ENCODE data around the gene LIAS. TPM values are rescaled to one million over a fixed set of nuclear protein-coding genes. Genes with fewer than 3 reads are reported as not detected.

The LIAS gene
- polyA plus RNA-seq, 1 donor from 2014 or later = 24.6 TPM

DNA sequence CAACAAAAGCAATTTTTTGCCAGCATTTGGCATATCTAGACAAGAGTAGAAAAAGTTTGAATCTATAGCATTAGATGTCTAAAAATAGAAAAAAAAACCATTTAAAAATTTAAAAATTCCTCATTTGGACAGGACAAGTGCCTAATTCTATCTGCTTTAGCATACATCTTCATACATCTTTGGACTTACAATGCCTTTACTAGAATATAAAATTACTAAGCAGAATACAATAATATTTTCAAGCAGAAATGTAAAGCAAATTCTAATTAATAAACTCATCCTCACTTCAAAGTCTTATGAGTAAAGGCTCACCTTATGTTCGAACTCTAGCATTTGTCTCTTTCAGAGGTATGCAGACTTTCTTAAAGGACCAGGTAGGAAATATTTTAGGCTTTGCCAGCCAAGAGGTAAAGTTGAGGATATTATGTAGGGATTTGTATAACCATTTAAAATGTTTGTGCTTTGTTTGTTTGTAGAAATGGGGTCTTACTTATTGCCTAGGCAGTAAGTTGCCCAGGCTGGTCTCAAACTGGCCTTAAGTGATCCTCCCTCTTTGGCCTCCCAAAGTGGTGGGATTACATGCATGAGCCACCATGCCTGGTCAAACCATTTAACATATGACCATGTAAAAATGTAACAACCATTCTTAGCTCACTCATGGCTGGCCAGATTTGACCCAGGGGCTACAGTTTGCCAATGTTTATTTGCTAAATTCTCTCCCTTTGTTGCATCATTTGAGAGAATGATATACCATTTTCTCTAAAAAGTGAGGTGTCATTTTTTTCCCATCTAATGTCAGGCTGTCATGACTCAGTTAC lies 39.3 kb downstream of the LIAS start:
- no peak for TF ChIP-seq RAD21 (conservative IDR thresholded peaks at IDR 0.05)
- TF ChIP-seq, protein P1, sequence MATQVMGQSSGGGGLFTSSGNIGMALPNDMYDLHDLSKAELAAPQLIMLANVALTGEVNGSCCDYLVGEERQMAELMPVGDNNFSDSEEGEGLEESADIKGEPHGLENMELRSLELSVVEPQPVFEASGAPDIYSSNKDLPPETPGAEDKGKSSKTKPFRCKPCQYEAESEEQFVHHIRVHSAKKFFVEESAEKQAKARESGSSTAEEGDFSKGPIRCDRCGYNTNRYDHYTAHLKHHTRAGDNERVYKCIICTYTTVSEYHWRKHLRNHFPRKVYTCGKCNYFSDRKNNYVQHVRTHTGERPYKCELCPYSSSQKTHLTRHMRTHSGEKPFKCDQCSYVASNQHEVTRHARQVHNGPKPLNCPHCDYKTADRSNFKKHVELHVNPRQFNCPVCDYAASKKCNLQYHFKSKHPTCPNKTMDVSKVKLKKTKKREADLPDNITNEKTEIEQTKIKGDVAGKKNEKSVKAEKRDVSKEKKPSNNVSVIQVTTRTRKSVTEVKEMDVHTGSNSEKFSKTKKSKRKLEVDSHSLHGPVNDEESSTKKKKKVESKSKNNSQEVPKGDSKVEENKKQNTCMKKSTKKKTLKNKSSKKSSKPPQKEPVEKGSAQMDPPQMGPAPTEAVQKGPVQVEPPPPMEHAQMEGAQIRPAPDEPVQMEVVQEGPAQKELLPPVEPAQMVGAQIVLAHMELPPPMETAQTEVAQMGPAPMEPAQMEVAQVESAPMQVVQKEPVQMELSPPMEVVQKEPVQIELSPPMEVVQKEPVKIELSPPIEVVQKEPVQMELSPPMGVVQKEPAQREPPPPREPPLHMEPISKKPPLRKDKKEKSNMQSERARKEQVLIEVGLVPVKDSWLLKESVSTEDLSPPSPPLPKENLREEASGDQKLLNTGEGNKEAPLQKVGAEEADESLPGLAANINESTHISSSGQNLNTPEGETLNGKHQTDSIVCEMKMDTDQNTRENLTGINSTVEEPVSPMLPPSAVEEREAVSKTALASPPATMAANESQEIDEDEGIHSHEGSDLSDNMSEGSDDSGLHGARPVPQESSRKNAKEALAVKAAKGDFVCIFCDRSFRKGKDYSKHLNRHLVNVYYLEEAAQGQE (IDR thresholded peaks at IDR 0.05; ENCODE audit: borderline replicate concordance) = no peak
- TF ChIP-seq, protein P2, sequence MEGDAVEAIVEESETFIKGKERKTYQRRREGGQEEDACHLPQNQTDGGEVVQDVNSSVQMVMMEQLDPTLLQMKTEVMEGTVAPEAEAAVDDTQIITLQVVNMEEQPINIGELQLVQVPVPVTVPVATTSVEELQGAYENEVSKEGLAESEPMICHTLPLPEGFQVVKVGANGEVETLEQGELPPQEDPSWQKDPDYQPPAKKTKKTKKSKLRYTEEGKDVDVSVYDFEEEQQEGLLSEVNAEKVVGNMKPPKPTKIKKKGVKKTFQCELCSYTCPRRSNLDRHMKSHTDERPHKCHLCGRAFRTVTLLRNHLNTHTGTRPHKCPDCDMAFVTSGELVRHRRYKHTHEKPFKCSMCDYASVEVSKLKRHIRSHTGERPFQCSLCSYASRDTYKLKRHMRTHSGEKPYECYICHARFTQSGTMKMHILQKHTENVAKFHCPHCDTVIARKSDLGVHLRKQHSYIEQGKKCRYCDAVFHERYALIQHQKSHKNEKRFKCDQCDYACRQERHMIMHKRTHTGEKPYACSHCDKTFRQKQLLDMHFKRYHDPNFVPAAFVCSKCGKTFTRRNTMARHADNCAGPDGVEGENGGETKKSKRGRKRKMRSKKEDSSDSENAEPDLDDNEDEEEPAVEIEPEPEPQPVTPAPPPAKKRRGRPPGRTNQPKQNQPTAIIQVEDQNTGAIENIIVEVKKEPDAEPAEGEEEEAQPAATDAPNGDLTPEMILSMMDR (IDR thresholded peaks at IDR 0.05; ENCODE audit: poor library complexity, severe bottlenecking) = no peak
- no peak for TF ChIP-seq SMC3 (conservative IDR thresholded peaks at IDR 0.05; ENCODE audit: poor library complexity)
- no peak for TF ChIP-seq MXI1 (conservative IDR thresholded peaks at IDR 0.05; ENCODE audit: poor library complexity, severe bottlenecking)
- no peak for TF ChIP-seq EP300 (conservative IDR thresholded peaks at IDR 0.05; ENCODE audit: poor library complexity, severe bottlenecking)
- no peak for TF ChIP-seq EZH2 (IDR thresholded peaks at IDR 0.05; ENCODE audit: borderline replicate concordance, insufficient read depth, low read length, poor library complexity, severe bottlenecking)
- TF ChIP-seq TAF1 (IDR thresholded peaks at IDR 0.05; ENCODE audit: low read depth) = no peak
- TF ChIP-seq POLR2AphosphoS5 (IDR thresholded peaks at IDR 0.05) = no peak
- H3K9me2 ChIP-seq (ENCODE audit: insufficient read depth, low read length) = no peaks in the 10 kb centered on the region

DNA sequence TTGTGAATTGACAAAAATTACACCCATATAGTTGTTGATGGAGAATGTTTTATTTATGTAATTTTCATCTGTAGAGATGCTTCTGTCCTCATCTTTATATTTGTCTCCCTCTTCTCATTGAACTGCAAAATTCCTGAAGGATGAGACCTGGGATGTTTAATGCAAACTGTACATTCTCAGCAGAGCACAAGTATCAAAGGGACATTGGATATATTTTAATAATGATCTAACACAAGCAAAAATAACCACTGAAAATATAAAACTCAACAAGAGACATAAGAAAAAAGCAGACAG lies 39.8 kb downstream of the LIAS start:
- H3K4me3 ChIP-seq (ENCODE audit: low read length) = no peak overlapping the region
- no peaks in the 10 kb centered on the region for H3K9me2 ChIP-seq (ENCODE audit: insufficient read depth, low read length)
- H3K27ac ChIP-seq (ENCODE audit: low read length) = no peak overlapping the region
- no peak overlapping the region for H3K9ac ChIP-seq (ENCODE audit: low read length)
- no peaks in the 10 kb centered on the region for H3K9me3 ChIP-seq (ENCODE audit: low read length)
- peaks cover 3% of the 10 kb centered on the region for H3K36me3 ChIP-seq (ENCODE audit: insufficient read depth, low read length)
- TF ChIP-seq, protein P1 (IDR thresholded peaks at IDR 0.05; ENCODE audit: borderline replicate concordance) = no peak
- TF ChIP-seq EZH2 (IDR thresholded peaks at IDR 0.05; ENCODE audit: borderline replicate concordance, insufficient read depth, low read length, poor library complexity, severe bottlenecking) (no peak), RAD21 (conservative IDR thresholded peaks at IDR 0.05) (no peak), SMC3 (conservative IDR thresholded peaks at IDR 0.05; ENCODE audit: poor library complexity) (no peak), MXI1 (conservative IDR thresholded peaks at IDR 0.05; ENCODE audit: poor library complexity, severe bottlenecking) (no peak), TAF1 (IDR thresholded peaks at IDR 0.05; ENCODE audit: low read depth) (no peak), EP300 (conservative IDR thresholded peaks at IDR 0.05; ENCODE audit: poor library complexity, severe bottlenecking) (no peak), POLR2AphosphoS5 (IDR thresholded peaks at IDR 0.05) (no peak)
- TF ChIP-seq, protein P2 (IDR thresholded peaks at IDR 0.05; ENCODE audit: poor library complexity, severe bottlenecking) = no peak
- H3K4me2 ChIP-seq (ENCODE audit: low read length) = no peak overlapping the region
- no peaks in the 10 kb centered on the region for H3K79me2 ChIP-seq (replicated peaks; ENCODE audit: insufficient read depth, low read length)
- H3F3A ChIP-seq (ENCODE audit: insufficient read depth, low read length, poor library complexity, severe bottlenecking) = no peaks in the 10 kb centered on the region
- H2AFZ ChIP-seq (ENCODE audit: low read depth, low read length) = no peak overlapping the region
- H4K20me1 ChIP-seq (ENCODE audit: insufficient read depth) = no peaks in the 10 kb centered on the region
- no peaks in the 10 kb centered on the region for H3K27me3 ChIP-seq (ENCODE audit: insufficient read depth, low read depth, low read length)

More for the DNA sequence above, 39.3 kb downstream of the LIAS start:
- Histone ChIP-seq H3K9me3 (ENCODE audit: low read length) (no peaks in the 10 kb centered on the region), H2AFZ (ENCODE audit: low read depth, low read length) (no peak overlapping the region), H3K9ac (ENCODE audit: low read length) (no peak overlapping the region), H3K27me3 (ENCODE audit: insufficient read depth, low read depth, low read length) (no peaks in the 10 kb centered on the region), H3K4me2 (ENCODE audit: low read length) (no peak overlapping the region), H3K27ac (ENCODE audit: low read length) (no peak overlapping the region), H3F3A (ENCODE audit: insufficient read depth, low read length, poor library complexity, severe bottlenecking) (no peaks in the 10 kb centered on the region), H3K79me2 (replicated peaks; ENCODE audit: insufficient read depth, low read length) (no peaks in the 10 kb centered on the region), H3K4me3 (ENCODE audit: low read length) (no peak overlapping the region), H4K20me1 (ENCODE audit: insufficient read depth) (no peaks in the 10 kb centered on the region), H3K36me3 (ENCODE audit: insufficient read depth, low read length) (peaks cover 3% of the 10 kb centered on the region)
